Mesothelial cell of epicardium (in vitro differentiated cells): ENCODE measurements around the gene NR3C2. TPM values are rescaled to one million over a fixed set of nuclear protein-coding genes. Genes with fewer than 3 reads are reported as not detected.

ENCODE experiments used
- DNase-seq, 2 experiments: peaks; one replicate each; pipeline ENCODE4 v3.0.0; 2021; ENCODE audit warnings: low spot score in 2 of 2; ENCODE audit not compliant: unreplicated experiment in 2 of 2
- H3K27ac Mint-ChIP-seq: 2 replicates; pipeline ENCODE4 v1.8.0; 2021; ENCODE audit warnings: mixed read lengths
- H3K27me3 Mint-ChIP-seq: 2 replicates; pipeline ENCODE4 v1.8.0; 2021; ENCODE audit warnings: low read depth, mixed read lengths
- H3K36me3 Mint-ChIP-seq: 2 replicates; pipeline ENCODE4 v1.8.0; 2021; ENCODE audit warnings: mixed read lengths
- H3K4me1 Mint-ChIP-seq: 2 replicates; pipeline ENCODE4 v1.8.0; 2021; ENCODE audit warnings: mixed read lengths
- H3K4me3 Mint-ChIP-seq: 2 replicates; pipeline ENCODE4 v1.8.0; 2021; ENCODE audit warnings: mild to moderate bottlenecking, moderate library complexity, mixed read lengths
- H3K9me3 Mint-ChIP-seq: 2 replicates; pipeline ENCODE4 v1.8.0; 2021; ENCODE audit warnings: mixed read lengths
- CTCF ChIP-seq: fragments of 200-600 bp; sonication (generic); IDR thresholded peaks from one replicate; pipeline ENCODE4 v1.5.0; 2021; ENCODE audit warnings: antibody characterized with exemption; ENCODE audit not compliant: unreplicated experiment
- total RNA-seq: library from RNA; stranded (reverse); gene quantifications from 3 replicates; pipeline ENCODE4 v1.2.1, GENCODE V29; 2021

The NR3C2 gene
- total RNA-seq, 1 donor from 2014 or later: 5.2 TPM

GRCh38 chr4:148398988-148399387 is 43.2 kb downstream of the NR3C2 start:
- H3K4me1 Mint-ChIP-seq: peaks cover 15% of the 10 kb centered on the region
- no peak for DNase-seq
- H3K36me3 Mint-ChIP-seq: no peaks in the 10 kb centered on the region
- no peak overlapping the region for H3K4me3 Mint-ChIP-seq
- TF ChIP-seq CTCF: no peak
- no peak overlapping the region for H3K27ac Mint-ChIP-seq
- no peaks in the 10 kb centered on the region for H3K27me3 Mint-ChIP-seq
- no peaks in the 10 kb centered on the region for H3K9me3 Mint-ChIP-seq

GRCh38 chr4:148397771-148398170 is 44.4 kb downstream of the NR3C2 start:
- no peak for DNase-seq
- peaks cover 15% of the 10 kb centered on the region for H3K4me1 Mint-ChIP-seq
- H3K27ac Mint-ChIP-seq: no peak overlapping the region
- no peaks in the 10 kb centered on the region for H3K27me3 Mint-ChIP-seq
- no peaks in the 10 kb centered on the region for H3K36me3 Mint-ChIP-seq
- H3K9me3 Mint-ChIP-seq: no peaks in the 10 kb centered on the region
- no peak for TF ChIP-seq CTCF
- no peak overlapping the region for H3K4me3 Mint-ChIP-seq

- Mint-ChIP-seq H3K36me3 (no peaks in the 10 kb centered on the region), H3K9me3 (no peaks in the 10 kb centered on the region), H3K4me3 (no peak overlapping the region), H3K4me1 (peaks cover 15% of the 10 kb centered on the region), H3K27me3 (no peaks in the 10 kb centered on the region), H3K27ac (no peak overlapping the region)
- no peak for DNase-seq
- no peak for TF ChIP-seq CTCF
These were observed 45.1 kb downstream of the NR3C2 start for GRCh38 chr4:148396986-148397673.

GRCh38 chr4:148395771-148396170 is 46.4 kb downstream of the NR3C2 start:
- H3K27ac Mint-ChIP-seq: no peak overlapping the region
- H3K36me3 Mint-ChIP-seq: no peaks in the 10 kb centered on the region
- no peak overlapping the region for H3K4me3 Mint-ChIP-seq
- no peak for TF ChIP-seq CTCF
- H3K9me3 Mint-ChIP-seq: no peaks in the 10 kb centered on the region
- H3K27me3 Mint-ChIP-seq: no peaks in the 10 kb centered on the region
- no peak for DNase-seq
- peaks cover 15% of the 10 kb centered on the region for H3K4me1 Mint-ChIP-seq

GRCh38 chr4:148391056-148391455 is 51.2 kb downstream of the NR3C2 start:
- H3K36me3 Mint-ChIP-seq: no peaks in the 10 kb centered on the region
- no peaks in the 10 kb centered on the region for H3K9me3 Mint-ChIP-seq

More at GRCh38 chr4:148391056-148391455, 51.2 kb downstream of the NR3C2 start:
- no peak overlapping the region for H3K4me3 Mint-ChIP-seq
- H3K27me3 Mint-ChIP-seq: no peaks in the 10 kb centered on the region
- no peak for DNase-seq
- no peak overlapping the region for H3K27ac Mint-ChIP-seq
- peaks cover 6% of the 10 kb centered on the region for H3K4me1 Mint-ChIP-seq
- TF ChIP-seq CTCF: no peak
